Fibroblast of gingiva (primary cell): ENCODE results near the gene MPZL2.

ENCODE experiments used
- DNase-seq: peaks from one replicate; pipeline ENCODE4 v3.0.0-alpha.2; 2011; ENCODE audit warnings: low read depth

Gene MPZL2

GRCh38 chr11:118243161-118243560 lies 20.9 kb downstream of the MPZL2 start:
- DNase-seq: no peak

GRCh38 chr11:118241764-118242098 lies 22.4 kb downstream of the MPZL2 start:
- DNase-seq: no peak

GRCh38 chr11:118240999-118241763 lies 22.9 kb downstream of the MPZL2 start:
- DNase-seq: no peak

GRCh38 chr11:118239509-118240205 lies 24.4 kb downstream of the MPZL2 start:
- DNase-seq: no peak

GRCh38 chr11:118238929-118239328 lies 25.2 kb downstream of the MPZL2 start:
- no peak for DNase-seq

GRCh38 chr11:118238421-118238820 lies 25.7 kb downstream of the MPZL2 start:
- no peak for DNase-seq

GRCh38 chr11:118236170-118236569 lies 27.9 kb downstream of the MPZL2 start:
- no peak for DNase-seq

GRCh38 chr11:118234833-118235232 lies 29.3 kb downstream of the MPZL2 start:
- DNase-seq: no peak

GRCh38 chr11:118233850-118234249 lies 30.2 kb downstream of the MPZL2 start:
- no peak for DNase-seq

- DNase-seq: no peak
These were observed 30.7 kb downstream of the MPZL2 start for GRCh38 chr11:118233377-118233776.

- no peak for DNase-seq
These were observed 31.4 kb downstream of the MPZL2 start for GRCh38 chr11:118232659-118233058.

- DNase-seq: no peak
These were observed 32.6 kb downstream of the MPZL2 start for GRCh38 chr11:118231461-118231860.

GRCh38 chr11:118230088-118230487 lies 34.0 kb downstream of the MPZL2 start:
- no peak for DNase-seq

- no peak for DNase-seq
These were observed 34.7 kb downstream of the MPZL2 start for GRCh38 chr11:118229274-118229847.

GRCh38 chr11:118227865-118228785 lies 36.0 kb downstream of the MPZL2 start:
- no peak for DNase-seq

GRCh38 chr11:118226781-118227180 lies 37.3 kb downstream of the MPZL2 start:
- DNase-seq: no peak

GRCh38 chr11:118226296-118226695 lies 37.8 kb downstream of the MPZL2 start:
- no peak for DNase-seq

GRCh38 chr11:118224511-118225188 lies 39.4 kb downstream of the MPZL2 start, which contains the start of gene JAML:
JAML (minus strand) TSS chr11:118225011; CDS start chr11:118214866, 10,145 bp downstream.
- DNase-seq: no peak

GRCh38 chr11:118223992-118224391 lies 40.1 kb downstream of the MPZL2 start:
- no peak for DNase-seq

- DNase-seq: no peak
These were observed 40.5 kb downstream of the MPZL2 start for GRCh38 chr11:118223570-118223969.

GRCh38 chr11:118222437-118222836 lies 41.7 kb downstream of the MPZL2 start:
- no peak for DNase-seq

GRCh38 chr11:118221419-118221818 lies 42.7 kb downstream of the MPZL2 start:
- no peak for DNase-seq
